ENCODE measurements around the gene SLAMF1.

DNA sequence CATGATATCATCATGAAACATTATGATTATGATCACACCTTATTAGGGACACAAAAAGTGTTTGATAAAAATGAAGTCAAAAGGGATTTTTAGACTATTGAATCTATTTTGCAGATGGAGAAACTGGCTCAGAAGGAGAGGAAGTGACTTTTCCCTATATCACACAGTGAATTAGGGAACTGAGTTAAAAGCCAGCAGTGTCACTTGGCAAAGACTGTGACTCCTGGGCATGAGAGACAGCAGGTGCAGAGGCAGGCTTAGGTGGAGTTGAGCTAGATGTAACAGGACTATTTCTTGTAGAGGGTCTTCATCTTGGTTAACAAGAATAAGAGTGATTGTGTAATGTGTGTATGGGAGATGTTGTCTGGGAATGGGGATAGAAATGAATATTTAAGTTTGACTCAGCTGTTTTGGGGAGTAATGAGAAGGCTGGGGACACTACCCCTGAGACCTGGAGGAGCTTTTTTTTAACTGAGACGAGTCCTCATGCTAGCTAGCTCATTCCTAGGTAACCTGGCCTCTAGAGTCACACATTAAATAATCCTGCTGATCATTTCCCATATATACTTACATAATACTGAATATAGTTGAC lies 66.5 kb downstream of the SLAMF1 start:
- TF ChIP-seq CTCF (conservative IDR thresholded peaks at IDR 0.05) (no peak), ZFX (IDR thresholded peaks at IDR 0.05) (no peak)

Measured in C4-2B (cell line).